HepG2 (cell line): ENCODE measurements around the gene PAK1IP1. TPM values are rescaled to one million over a fixed set of nuclear protein-coding genes. Genes with fewer than 3 reads are reported as not detected.

ENCODE experiments used
- CREB1 ChIP-seq, 2 experiments: fragments of 450-650 bp in 1 of 2; IDR thresholded peaks; 2 replicates each; pipeline ENCODE4 v1.6.1; 2016 to 2017; ENCODE audit warnings: control low read depth in 1 of 2, mild to moderate bottlenecking in 1 of 2, missing compliant biosample characterization in 1 of 2, missing genetic modification characterization in 1 of 2
- FOXA1 ChIP-seq, 2 experiments: fragments of 450-650 bp in 1 of 2; sonication (generic) in 1 of 2; formaldehyde crosslinking in 1 of 2; IDR thresholded peaks; 2 replicates each; pipeline versions ENCODE4 v1.4.0 to v1.6.1; 2016 to 2020; ENCODE audit warnings: missing genetic modification reagents in 1 of 2
- MXD3 ChIP-seq: IDR thresholded peaks from 2 replicates; pipeline ENCODE4 v1.6.1; 2016; ENCODE audit warnings: mild to moderate bottlenecking, missing biosample characterization, missing genetic modification reagents
- NFYC ChIP-seq: IDR thresholded peaks from 2 replicates; pipeline ENCODE4 v1.6.1; 2016; ENCODE audit warnings: missing genetic modification reagents, missing compliant biosample characterization
- RARG ChIP-seq: sonication (generic); formaldehyde crosslinking; IDR thresholded peaks from 2 replicates; pipeline ENCODE4 v1.4.0; 2020; ENCODE audit warnings: low read depth, mild to moderate bottlenecking, missing genetic modification reagents
- TGIF2 ChIP-seq: IDR thresholded peaks from 2 replicates; pipeline ENCODE4 v1.6.1; 2016; ENCODE audit warnings: control low read depth, missing compliant biosample characterization
- XRCC5 ChIP-seq: fragments of 200-400 bp; formaldehyde crosslinking; optimal IDR thresholded peaks from 2 replicates; pipeline ENCODE3; 2017; ENCODE audit warnings: mild to moderate bottlenecking, low read length
- ZHX2 ChIP-seq, 2 experiments: sonication (generic) in 1 of 2; formaldehyde crosslinking in 1 of 2; IDR thresholded peaks; 2 replicates each; pipeline versions ENCODE4 v1.6.1 to v1.9.0; 2014 to 2022; ENCODE audit warnings: antibody characterized with exemption in 1 of 2, borderline replicate concordance in 1 of 2, inconsistent platforms in 1 of 2, low read depth in 1 of 2, missing genetic modification reagents in 1 of 2
- ZNF563 ChIP-seq: sonication (generic); formaldehyde crosslinking; IDR thresholded peaks from 2 replicates; pipeline ENCODE4 v1.8.0; 2022; ENCODE audit warnings: mild to moderate bottlenecking, moderate library complexity, missing genetic modification reagents
- ZNF800 ChIP-seq: sonication (generic); formaldehyde crosslinking; IDR thresholded peaks from 2 replicates; pipeline ENCODE4 v1.4.0; 2020; ENCODE audit warnings: missing genetic modification reagents
- ZNF850 ChIP-seq: sonication (generic); formaldehyde crosslinking; conservative IDR thresholded peaks from 2 replicates; pipeline ENCODE4 v1.9.0; 2021; ENCODE audit warnings: mild to moderate bottlenecking, missing genetic modification reagents
- polyA plus RNA-seq, 8 experiments: library from polyadenylated mRNA; depleted of rRNA in 3 of 8; stranded (reverse) in 7 of 8; unstranded in 1 of 8; fragments of >200 nt; fragmentation: Illumina TruSeq in 4 of 8; extraction: Trizol in 4 of 8; gene quantifications; 2 replicates each; pipeline versions ENCODE4 v1.2.1 to v1.2.3, GENCODE V29; 2011 to 2016; ENCODE audit warnings: low read depth in 4 of 8, missing spikeins in 1 of 8, mixed read lengths in 1 of 8; ENCODE audit not compliant: insufficient read depth in 1 of 8
- total RNA-seq, 5 experiments: library from RNA; depleted of rRNA; stranded (reverse); fragments of >200 nt; fragmentation: Illumina TruSeq; extraction: Trizol; gene quantifications; 2 replicates each; pipeline ENCODE4 v1.2.3, GENCODE V29; 2016; ENCODE audit warnings: low read depth in 1 of 5
- TF ChIP-seq, protein P1 (sequence below), 2 experiments: fragments of 450-650 bp in 1 of 2; sonication (generic) in 1 of 2; formaldehyde crosslinking; IDR thresholded peaks; 2 replicates each; pipeline versions ENCODE4 v1.5.0 to v1.8.0; 2020 to 2022; ENCODE audit warnings: mild to moderate bottlenecking in 1 of 2, missing genetic modification reagents in 1 of 2
- TF ChIP-seq, protein P2 (sequence below): sonication (generic); formaldehyde crosslinking; IDR thresholded peaks from 2 replicates; pipeline ENCODE4 v1.4.0; 2020; ENCODE audit warnings: missing genetic modification reagents, low read depth, mild to moderate bottlenecking, borderline replicate concordance

The PAK1IP1 gene
- total and polyA plus RNA-seq, 2 of the 13 experiments (the other 11 are each of a cell fraction or from before 2014, with no cell fraction given): 23.4 to 66.2 TPM

DNA sequence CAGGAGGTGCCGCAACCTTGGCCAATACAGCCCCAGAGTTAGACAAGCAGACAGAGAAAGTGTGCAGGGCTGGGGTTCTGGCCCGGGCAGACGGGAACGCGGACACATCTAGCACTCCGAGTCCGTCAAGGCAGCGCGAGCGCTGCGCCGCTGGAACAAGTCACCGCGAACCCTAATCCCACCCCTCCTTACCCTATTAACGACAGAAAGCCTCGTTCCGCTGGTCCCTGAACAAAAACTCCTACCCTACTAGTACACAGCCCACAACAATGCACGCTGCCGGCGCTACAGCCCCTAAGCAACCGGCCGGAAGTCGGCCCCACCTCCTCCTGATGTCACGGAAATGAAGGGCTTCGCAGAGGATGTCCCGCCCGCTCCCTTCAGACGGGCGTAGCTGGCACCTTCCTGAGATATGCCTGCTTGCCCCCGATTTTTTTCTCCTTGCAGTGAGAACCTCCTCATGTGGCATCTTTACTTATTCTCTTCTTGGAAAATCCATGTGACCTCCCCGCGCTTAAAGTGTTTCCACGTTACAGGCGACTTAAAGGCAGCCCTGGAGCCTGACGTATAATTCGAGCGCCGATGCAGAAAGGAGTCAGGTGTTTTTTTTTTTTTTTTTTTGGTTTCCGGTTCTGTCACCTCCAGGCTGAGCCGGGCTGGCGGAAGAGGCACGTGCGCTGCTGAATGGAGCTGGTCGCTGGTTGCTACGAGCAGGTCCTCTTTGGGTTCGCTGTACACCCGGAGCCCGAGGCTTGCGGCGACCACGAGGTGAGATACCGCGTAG lies at the start of gene PAK1IP1, which contains the start of gene C6orf52 (continued):
- TF ChIP-seq FOXA1 (IDR thresholded peaks at IDR 0.05): no peak
- TF ChIP-seq FOXA1 (CRISPR knock-in tag; IDR thresholded peaks at IDR 0.05): 0 out of 2 replicates have a peak, but pooled peaks have one; percentile 14
- TF ChIP-seq ZNF563: 0 out of 2 replicates have a peak, but pooled peaks have one; percentile 47
- TF ChIP-seq CREB1 (IDR thresholded peaks at IDR 0.05): peak; percentile 98
- peak; percentile 100 for TF ChIP-seq CREB1 (CRISPR knock-in tag; IDR thresholded peaks at IDR 0.05)
- TF ChIP-seq ZNF850 (CRISPR knock-in tag): no peak
- TF ChIP-seq ZHX2 (IDR thresholded peaks at IDR 0.05; ENCODE audit: low read depth): peak; percentile 89
- no peak for TF ChIP-seq ZHX2 (CRISPR knock-in tag; IDR thresholded peaks at IDR 0.05; ENCODE audit: borderline replicate concordance)
- TF ChIP-seq NFYC (CRISPR knock-in tag): peak; percentile 16; the same call in 1 of the 2 replicates
- TF ChIP-seq, protein P1, sequence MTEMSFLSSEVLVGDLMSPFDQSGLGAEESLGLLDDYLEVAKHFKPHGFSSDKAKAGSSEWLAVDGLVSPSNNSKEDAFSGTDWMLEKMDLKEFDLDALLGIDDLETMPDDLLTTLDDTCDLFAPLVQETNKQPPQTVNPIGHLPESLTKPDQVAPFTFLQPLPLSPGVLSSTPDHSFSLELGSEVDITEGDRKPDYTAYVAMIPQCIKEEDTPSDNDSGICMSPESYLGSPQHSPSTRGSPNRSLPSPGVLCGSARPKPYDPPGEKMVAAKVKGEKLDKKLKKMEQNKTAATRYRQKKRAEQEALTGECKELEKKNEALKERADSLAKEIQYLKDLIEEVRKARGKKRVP (CRISPR knock-in tag; IDR thresholded peaks at IDR 0.05): no peak; a peak in 1 of 4 replicates
- peak; percentile 92 for TF ChIP-seq TGIF2
- TF ChIP-seq, protein P2, sequence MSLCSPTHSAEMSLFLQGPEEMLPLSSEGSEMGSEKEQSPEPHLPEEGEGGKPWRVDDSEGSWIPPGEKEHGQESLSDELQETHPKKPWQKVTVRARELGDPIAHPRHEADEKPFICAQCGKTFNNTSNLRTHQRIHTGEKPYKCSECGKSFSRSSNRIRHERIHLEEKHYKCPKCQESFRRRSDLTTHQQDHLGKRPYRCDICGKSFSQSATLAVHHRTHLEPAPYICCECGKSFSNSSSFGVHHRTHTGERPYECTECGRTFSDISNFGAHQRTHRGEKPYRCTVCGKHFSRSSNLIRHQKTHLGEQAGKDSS (CRISPR knock-in tag): no peak
- peak; percentile 68; the same call in 1 of the 2 replicates for TF ChIP-seq ZNF800 (CRISPR knock-in tag)
- TF ChIP-seq RARG: no peak
- TF ChIP-seq XRCC5: peak; percentile 89
- peak; percentile 93; the same call in 1 of the 2 replicates for TF ChIP-seq MXD3 (CRISPR knock-in tag)
